Mammary epithelial cell (primary cell): ENCODE measurements around the gene LZTR1.

Source experiments
- CTCF ChIP-seq, 2 donors: IDR thresholded peaks in 1 of 2; conservative IDR thresholded peaks in 1 of 2; 2 replicates each; pipeline ENCODE4 v1.5.1; 2011 to 2012; ENCODE audit warnings: inconsistent platforms in 2 of 2, low read length in 2 of 2, mild to moderate bottlenecking in 2 of 2, control low read depth in 1 of 2, low read depth in 1 of 2; ENCODE audit not compliant: insufficient read depth in 1 of 2; ENCODE audit errors: extremely low read depth in 1 of 2
- EZH2 ChIP-seq: IDR thresholded peaks from 2 replicates; pipeline ENCODE4 v1.6.1; 2012; ENCODE audit warnings: low read length, inconsistent platforms, borderline replicate concordance

- TF ChIP-seq CTCF (conservative IDR thresholded peaks at IDR 0.05 in 1 of 2, IDR thresholded peaks at IDR 0.05 in 1 of 2; ENCODE audit: extremely low read depth in 1 of 2, insufficient read depth in 1 of 2, low read depth in 1 of 2, low read length in 2 of 2) (no peak), EZH2 (no peak)
Observed at GRCh38 chr22:20972933-20973577, 9.0 kb upstream of the LZTR1 start.
